Hippocampal formation (tissue), 2 donors: ENCODE data around the gene KCTD12.
"Not testable (repeated sequence)": the region's sequence is repeated elsewhere in the genome, so short reads cannot be mapped to it uniquely, and the experiment has no call there.

Source experiments
- DNase-seq, 2 donors: peaks; one replicate each; lab custom pipeline; 2025; lab: John Stamatoyannopoulos, UW

Gene KCTD12

GRCh38 chr13:76886292-76887075 lies at the start of gene KCTD12:
Gene KCTD12 (minus strand): TSS chr13:76886405. CDS start chr13:76886148, 257 bp downstream.
- peak; percentile 66 to 71 for DNase-seq

GRCh38 chr13:76934671-76935070 lies 48.5 kb upstream of the KCTD12 start:
- no peak for DNase-seq

- no peak for DNase-seq
Measured at GRCh38 chr13:76932076-76932475, 45.9 kb upstream of the KCTD12 start.

- DNase-seq, result no peak
Measured at GRCh38 chr13:76929851-76930374, 43.7 kb upstream of the KCTD12 start.

GRCh38 chr13:76929320-76929719 lies 43.1 kb upstream of the KCTD12 start:
- no peak for DNase-seq

DNA sequence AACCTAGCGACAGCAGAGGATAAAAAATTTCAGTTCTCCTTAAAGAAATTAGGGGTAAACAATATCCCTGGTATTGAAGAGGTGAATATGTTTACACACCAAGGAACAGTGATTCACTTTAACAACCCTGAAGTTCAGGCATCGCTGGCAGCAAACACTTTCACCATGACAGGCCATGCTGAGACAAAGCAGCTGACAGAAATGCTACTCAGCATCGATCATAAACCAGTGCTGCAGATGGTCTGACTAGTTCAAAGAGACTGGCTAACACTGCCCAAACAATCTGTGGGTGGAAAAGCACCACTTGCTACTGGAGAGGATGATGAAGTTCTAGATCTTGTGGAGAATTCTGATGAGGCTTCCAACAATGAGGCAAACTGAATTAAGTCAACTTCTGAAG lies 42.3 kb upstream of the KCTD12 start:
- DNase-seq, result no peak

DNA sequence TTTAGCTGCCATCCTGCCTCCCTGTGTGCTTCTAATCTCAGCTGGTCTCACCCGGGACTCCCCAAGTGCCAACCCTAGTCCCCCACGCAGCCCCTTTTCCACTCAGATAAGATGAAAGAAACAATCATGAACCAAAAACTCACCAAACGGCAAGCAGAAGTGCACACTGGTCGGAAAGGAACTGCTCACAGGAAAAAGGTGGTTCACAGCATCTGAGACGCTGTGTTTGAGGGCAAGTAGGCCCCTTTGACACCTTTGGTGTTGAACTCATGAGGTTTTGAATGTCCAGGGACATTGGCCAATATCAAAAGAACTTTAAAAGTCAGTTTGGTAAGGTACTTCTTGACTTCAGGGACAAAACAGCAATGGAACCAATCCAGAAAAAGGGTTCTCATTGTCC lies 41.8 kb upstream of the KCTD12 start:
- no peak for DNase-seq

- no peak for DNase-seq
Measured at GRCh38 chr13:76925115-76925514, 38.9 kb upstream of the KCTD12 start.

- DNase-seq, result no peak
Measured at GRCh38 chr13:76921516-76921915, 35.3 kb upstream of the KCTD12 start.

- not testable (repeated sequence) for DNase-seq
Measured at GRCh38 chr13:76917755-76918481, 31.7 kb upstream of the KCTD12 start.

DNA sequence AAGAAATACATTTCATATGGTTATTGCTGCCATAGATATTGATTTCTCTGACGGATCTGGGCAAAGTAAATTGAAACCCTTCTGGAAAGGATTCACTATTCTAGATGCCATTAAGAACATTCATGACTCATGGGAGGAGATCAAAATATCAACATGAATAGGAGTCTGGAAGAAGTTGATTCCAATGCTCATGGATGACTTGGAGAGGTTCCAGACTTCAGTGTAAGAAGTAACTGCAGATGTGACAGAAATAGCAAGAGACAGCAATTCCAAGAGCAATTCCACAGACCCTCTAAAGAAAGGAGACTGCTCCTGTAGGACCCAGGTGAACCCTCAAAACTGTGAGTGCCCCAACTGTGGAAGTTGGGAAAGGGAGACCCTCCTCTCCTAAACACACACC lies 30.9 kb upstream of the KCTD12 start:
- no peak for DNase-seq

GRCh38 chr13:76913898-76914297 lies 27.7 kb upstream of the KCTD12 start:
- no peak for DNase-seq

DNA sequence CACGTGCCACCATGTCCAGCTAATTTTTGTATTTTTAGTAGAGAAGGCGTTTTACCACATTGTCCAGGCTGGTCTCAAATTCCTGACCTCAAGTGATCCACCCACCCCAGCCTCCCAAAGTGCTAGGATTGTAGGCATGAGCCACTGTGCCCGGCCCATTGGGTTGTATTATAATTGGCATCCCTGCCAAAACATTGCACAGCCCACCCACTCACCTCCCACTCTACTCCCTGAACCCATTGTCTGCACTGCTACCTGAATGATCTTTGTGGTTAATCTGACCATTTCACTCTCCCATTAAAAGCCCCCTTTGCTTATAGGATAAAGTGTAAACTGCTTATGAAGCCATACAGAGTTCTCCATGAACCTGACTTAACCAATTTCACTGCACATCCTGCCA lies 26.3 kb upstream of the KCTD12 start:
- no peak for DNase-seq

DNA sequence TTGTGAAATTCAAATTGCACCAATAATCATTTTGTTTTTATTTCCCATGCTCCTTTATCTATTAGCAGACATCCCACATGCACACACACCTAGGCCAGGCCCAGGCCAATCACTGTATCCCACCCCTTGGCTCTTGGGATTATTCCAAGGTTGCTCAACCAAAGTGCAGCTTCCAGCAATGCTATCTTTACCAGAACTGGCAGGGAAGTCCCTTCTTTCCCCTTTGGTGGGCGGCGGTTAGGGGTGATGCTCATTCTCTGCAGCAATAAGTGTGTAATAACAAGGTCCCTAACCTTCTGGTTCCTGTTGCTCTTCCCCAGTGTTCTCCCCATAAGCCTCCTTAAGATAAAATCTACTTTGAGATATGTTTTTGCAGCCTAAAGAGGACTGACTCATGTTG lies 18.3 kb upstream of the KCTD12 start:
- no peak for DNase-seq

GRCh38 chr13:76903544-76904162 lies 17.4 kb upstream of the KCTD12 start:
- peak in 1 of 2 donors; percentile 85 for DNase-seq

DNA sequence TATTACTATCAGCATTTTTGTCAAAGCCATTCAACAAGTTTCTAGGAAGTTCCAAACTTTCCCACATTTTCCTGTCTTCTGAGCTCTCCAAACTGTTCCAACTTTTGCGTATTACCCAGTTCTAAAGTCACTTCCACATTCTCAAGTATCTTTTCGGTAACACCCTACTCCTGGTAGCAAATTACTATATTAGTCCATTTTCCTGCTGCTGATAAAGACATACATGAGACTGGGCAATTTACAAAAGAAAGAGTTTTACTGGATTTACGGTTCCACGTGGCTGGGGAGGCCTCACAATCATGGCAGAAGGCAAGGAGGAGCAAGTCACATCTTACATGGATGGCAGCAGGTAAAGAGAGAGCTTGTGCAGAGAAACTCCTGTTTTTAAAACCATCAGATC lies 12.9 kb upstream of the KCTD12 start:
- DNase-seq, result not testable (repeated sequence)

GRCh38 chr13:76897171-76897570 lies 11.0 kb upstream of the KCTD12 start:
- not testable (repeated sequence) for DNase-seq

GRCh38 chr13:76894401-76895110 lies 8.4 kb upstream of the KCTD12 start:
- DNase-seq, result no peak

GRCh38 chr13:76892488-76892887 lies 6.3 kb upstream of the KCTD12 start:
- no peak for DNase-seq

DNA sequence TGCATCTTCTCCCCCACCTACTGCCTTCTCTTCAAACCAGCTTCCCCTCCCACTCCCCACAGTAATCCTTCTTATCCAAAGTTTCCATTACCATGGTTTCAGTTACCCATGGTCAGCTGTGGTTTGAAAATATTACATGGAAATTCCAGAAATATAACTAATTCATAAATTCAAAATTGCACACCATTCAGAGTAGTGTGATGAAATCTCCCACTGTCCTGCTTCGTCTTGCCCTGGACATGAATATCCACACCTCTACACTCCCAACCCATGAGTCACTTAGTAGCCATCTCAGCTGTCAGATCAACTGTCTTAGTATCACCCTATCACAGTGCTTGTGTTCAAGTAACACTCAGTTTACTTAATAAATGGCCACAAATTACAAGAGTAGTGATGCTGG lies 3.8 kb upstream of the KCTD12 start:
- DNase-seq, result no peak

GRCh38 chr13:76889254-76889653 lies 3.0 kb upstream of the KCTD12 start:
- no peak for DNase-seq

GRCh38 chr13:76888421-76888820 lies 2.2 kb upstream of the KCTD12 start:
- no peak for DNase-seq
